Stimulated activated CD4-positive, alpha-beta T cell treated with anti-CD3 and anti-CD28 coated beads, Interleukin-1b, Interleukin-23, amount 100 ng/mL, for 48 hours (primary cell): ENCODE results near the gene SUCNR1.
"Not testable (repeated sequence)": the region's sequence is repeated elsewhere in the genome, so short reads cannot be mapped to it uniquely, and the experiment has no call there.

Experiments used
- DNase-seq: peaks from one replicate; pipeline ENCODE4 v3.0.0-alpha.2; 2020

Gene SUCNR1

DNA sequence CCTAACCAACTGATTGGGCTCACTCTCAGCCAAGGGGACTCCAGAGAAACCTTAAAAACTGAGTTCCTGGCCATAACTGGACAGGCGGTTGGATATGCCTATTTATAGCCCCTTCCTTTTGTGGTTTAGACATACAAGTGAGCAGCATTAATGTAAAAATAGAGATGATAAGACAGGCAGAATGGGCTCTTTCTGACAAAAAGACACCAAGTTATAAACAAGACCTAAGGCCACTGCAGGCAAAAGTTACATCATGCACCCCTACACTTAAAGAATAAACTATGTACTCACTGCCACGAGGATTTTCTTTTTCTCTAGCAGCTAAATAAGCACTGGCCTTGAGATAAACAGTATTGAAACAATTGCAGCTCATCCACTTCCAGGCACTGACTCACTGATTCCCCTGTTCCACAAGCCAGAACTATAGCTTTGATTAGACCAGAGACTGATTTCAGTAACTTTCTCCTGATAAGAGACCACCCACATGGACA is 30.1 kb downstream of the SUCNR1 start:
- DNase-seq: no peak

DNA sequence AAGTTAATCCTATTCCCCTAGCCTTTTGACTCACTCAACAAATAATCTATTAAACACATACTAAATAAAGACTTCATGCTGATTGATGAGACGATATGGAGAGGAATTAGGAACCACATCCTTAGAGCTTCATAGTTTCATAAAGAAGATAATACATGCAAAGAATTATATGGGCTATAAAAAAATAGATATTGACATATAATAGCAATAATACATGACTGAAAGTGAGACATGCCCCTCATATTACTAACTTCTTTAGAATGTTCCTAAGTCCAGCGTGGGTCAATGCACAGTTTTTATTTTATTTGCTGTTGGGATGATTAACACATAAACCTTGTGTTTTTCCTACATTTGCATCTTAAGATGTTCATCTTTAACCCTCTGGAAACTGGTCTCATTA is 32.2 kb downstream of the SUCNR1 start:
- DNase-seq: no peak

DNA sequence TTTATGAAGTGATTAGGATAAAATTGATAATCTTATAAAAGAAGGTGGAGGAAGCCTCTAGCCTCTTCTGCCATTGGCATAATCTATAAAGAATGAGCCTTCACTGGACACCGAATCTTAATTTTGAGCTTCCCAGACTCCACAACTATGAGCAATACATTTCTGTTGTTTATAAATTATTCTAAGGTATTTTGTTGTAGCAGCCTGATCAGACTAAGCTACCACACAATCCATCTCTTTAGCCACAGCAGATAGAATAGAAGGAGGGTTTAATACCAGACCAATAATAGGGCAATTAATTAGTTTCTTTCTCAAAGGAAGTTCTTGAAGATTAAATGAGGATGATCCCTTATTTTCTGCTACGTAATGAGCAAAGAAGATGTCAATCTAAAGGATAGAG is 33.3 kb downstream of the SUCNR1 start:
- DNase-seq: no peak

DNA sequence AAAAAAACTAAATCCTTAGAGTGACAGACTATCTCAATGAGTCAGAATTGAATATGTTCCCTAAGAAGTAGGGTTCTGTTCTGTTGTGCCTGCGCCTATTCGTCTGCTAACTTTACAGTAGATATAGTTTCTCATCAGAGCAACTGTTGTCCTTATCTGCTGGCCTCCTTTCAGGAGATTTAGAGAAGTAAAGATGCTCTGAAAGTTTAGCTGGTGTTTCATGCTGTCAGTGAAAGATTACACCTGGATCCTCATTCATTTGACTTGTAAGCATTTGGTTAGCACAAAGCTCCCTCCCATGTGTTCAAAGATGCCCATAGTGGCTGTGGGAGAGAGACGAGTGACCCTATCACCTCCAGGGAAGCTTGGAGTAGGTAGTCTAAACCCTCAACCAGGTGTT is 35.0 kb downstream of the SUCNR1 start:
- DNase-seq: no peak

DNA sequence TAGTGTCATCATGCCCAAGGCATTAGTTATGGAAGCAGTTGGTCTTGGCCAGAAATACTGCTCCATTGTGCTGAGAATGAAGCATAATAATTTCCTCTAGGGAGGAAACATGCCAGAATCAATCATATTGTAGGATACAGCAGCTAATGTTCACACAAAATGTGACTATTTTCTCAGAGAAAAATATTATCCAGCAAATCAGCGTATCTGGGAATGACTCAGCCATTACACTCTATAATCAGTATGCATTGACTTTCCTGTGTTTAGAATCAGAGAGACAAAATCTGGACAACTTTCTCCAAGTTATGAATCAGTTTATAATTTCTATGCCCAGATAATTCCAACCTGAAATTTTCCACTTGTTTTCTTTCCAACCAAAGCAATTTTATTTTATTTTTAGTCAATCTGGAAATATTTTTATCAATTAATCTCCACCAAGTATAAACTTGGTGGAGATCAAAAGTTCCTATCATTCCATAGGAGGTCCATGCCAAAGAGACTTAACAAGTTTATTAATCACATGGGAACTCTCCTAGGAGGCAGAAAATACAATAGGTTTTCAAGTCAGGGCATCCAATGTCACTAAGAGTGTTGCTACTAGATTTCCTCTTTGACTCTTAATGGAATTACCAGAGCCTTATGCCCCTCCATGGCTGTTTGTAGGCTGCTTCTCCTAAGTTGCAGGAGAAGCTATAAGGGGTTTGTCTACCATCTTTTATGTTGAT is 36.4 kb downstream of the SUCNR1 start:
- no peak for DNase-seq

DNA sequence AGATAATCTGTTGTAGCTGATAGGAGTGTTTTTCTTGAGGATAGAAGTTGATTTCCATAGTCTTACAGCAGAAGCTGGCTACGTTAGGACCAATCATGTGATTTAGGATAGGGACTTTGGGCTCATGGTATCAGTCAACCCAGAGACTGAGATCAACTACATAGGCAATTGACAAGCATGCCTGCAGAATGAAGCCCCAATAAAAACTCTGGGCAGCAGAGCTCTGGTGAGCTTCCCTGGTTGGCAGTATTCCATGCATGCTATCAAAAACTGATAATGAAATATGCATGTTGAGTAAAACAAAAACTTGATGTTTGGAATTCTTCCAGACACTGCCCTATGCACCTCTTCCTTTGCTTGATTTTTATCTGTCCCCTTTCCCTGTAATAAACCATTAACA is 38.0 kb downstream of the SUCNR1 start:
- DNase-seq: no peak

DNA sequence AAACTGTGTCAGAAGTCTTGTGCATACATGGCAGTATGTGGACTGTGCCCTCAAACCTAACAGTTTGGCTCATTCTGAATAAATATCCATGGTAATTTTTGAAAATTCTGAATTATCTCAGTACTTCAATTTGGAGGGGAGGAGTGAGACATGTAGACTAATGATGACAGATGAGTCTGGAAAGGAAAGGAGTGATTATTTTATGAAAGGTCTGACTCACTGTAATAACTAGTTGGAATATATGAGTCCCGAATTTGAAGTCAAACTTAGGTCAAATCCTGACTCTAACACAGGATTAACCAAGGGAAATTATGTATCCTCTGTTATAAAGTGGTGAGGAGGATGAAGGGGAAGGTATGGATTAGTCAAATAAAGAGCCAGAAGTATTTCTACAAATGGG is 38.6 kb downstream of the SUCNR1 start:
- DNase-seq: no peak

DNA sequence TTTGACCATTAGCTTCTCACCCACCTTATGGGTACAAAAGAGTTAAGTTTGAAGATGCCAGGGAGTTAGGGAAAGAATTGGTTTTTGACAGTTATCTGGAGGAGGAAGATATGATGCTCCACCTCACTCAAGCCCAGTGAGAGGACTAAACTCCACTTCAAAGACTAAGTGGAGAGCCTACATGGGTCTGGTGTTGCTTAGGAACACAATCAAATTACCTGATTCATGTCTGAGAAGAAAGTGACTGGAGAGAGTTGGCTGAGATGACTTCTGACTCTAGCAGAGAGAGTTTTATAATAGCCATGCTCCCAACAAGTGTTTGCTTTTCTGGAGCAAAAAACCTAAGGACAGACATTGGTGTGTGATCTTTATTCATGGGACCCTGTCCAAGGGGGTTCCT is 43.3 kb downstream of the SUCNR1 start:
- no peak for DNase-seq

DNA sequence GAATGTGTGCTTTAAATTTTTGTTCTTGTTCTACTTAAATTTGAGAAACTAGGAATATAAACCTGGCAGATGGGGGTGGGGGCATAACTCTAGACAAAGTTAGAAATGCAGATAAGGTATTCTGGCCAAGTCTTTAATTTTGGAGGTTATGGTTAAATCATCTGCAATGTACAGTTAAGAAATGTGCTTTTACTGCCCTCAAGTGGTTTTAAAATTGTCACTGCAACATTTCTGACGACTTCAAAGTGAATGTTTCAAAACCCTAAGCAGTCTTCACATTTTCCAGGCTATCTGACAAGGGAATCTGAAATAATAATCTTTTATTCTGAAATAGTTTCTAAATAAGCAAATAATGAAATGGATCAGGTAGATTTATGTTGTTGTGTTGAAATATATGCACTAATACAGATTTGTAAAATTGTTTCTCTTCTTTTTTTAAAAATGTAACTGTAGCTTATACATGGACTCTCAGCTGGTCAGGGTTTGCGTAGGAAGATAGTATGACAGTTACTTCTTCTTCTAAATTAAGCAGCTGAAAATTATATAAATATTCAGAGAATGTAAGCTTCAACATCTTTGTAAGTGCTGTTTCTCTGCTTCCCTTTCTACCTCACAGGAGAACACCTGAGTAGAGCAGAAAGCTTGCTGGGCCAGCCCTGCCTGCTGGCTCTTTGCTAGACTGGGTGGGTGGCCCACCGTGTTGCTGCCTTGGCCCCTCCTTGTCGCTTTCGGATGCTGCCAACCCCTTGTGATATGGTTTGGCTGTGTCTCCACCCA is 45.0 kb downstream of the SUCNR1 start:
- no peak for DNase-seq

DNA sequence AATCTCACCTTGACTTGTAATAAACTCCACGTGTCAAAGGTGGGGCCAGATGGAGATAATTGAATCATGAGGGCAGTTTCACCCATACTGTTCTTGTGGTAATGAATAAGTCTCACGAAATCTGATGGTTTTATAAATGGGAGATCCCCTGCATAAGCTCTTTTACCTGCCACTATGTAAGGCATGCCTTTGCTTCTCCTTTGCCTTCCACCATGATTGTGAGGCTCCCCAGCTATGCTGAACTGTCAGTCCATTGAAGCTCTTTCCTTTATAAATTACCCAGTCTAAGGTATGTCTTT is 45.5 kb downstream of the SUCNR1 start:
- DNase-seq: no peak

DNA sequence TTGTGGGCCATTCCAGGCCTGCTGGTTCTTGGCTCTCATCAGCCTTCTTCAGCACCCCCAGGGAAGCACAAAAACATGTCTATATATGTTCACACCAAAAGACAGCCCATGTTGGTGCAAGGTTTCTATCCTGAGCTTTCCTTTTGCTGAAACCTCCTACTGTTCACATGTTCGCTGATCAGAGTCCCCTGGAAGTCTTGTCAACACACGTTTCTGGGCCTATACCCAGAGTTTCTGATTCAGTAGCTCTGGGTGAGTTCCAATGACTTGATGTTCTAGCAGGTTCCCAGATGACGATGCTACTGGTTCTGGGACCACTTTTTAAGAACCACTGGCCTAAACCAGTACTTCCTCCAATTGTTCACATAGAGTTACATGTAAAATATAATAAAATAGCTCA is 46.0 kb downstream of the SUCNR1 start:
- no peak for DNase-seq

DNA sequence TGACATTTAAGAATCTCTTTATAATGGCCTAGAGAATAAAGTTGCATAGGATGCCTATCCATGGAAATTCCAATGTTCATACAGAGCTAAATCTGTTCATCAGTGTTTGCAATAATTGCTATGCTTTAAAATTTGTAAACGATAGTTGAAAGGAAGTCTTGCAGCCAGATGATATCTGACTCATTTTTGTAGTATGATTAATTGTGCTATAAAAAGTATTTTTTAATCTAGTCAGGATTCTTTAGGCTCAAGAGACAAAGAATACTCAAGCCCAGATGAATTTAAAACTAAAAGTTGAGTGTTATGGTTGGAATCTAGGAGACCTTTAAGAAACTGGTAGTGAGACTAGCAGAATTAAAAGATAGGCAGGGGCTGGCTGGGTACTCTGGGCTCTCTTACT is 50.5 kb downstream of the SUCNR1 start:
- no peak for DNase-seq

DNA sequence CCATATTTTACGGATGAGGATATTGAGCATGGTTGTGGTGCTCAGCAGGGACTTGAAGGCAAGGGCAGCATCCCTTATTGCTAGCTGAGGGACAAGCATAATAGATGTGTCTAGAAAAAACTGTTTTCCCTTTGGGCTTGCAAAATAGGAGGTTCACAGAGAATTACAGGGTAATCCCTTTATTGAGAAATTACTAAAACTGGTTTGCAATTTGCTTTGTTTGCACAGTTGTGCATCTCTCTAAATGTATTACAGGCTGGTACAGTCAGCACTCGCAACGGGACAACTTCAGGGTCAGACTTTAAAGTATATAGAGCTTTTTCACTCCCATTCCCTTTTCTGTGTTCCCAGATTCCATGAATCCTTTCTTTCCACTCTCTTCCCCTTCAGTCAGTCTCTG is 51.3 kb downstream of the SUCNR1 start:
- no peak for DNase-seq

DNA sequence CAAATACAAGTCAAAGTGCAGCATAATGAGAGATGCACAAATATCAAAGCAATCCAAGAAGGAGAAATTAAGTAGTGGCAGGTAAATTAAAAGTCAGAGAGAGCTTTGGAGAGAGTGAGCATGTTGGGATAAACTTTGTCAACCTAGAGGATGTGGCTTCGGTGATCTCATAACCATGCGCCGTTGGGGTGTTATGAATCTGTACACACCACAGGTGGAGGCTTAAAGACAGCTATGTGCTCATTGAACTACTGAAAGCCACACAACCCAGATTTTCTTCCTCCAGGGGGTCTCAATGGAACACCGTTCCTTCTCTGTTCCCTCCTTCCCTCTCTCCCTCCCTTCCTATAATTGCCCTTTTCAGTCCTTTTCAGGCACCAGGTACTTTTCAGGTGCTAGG is 52.0 kb downstream of the SUCNR1 start:
- DNase-seq: peak; percentile 14

DNA sequence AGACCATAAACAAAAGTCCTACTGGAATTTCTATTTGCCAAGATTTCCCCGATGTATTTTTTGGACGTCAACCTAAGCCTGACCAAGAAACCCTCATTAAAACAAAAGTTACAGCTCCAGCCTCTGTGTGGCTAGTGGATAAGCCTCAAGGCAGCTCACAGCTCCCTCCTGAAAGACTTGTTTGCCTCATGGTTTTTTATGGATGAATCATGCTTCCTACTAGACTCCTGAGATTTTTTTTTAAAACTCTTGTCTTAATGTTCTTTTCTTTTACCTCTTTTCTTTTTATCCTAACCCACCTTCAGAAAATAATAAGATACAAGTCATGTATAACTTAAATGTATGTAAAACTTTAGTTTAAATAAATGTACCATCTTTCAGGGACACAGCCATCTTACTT is 52.4 kb downstream of the SUCNR1 start:
- no peak for DNase-seq

DNA sequence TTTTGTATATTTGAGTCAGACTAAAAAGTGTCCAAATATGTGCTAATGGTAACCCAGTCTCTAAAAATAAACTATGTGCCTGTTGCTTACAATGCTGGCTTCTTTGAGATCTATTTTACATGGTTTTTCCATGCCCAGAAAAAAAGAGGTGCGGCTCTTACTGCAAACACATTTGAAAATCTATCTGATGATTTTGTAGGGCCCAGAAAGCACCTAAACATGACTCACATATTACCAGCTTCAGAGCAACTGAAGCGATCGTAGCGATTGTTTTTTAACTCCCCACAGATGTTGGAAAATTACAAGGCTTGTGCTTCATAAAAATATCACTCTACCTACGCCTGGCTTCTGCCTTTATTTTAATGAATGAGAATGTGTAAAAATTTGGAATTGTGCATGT is 53.5 kb downstream of the SUCNR1 start:
- no peak for DNase-seq

DNA sequence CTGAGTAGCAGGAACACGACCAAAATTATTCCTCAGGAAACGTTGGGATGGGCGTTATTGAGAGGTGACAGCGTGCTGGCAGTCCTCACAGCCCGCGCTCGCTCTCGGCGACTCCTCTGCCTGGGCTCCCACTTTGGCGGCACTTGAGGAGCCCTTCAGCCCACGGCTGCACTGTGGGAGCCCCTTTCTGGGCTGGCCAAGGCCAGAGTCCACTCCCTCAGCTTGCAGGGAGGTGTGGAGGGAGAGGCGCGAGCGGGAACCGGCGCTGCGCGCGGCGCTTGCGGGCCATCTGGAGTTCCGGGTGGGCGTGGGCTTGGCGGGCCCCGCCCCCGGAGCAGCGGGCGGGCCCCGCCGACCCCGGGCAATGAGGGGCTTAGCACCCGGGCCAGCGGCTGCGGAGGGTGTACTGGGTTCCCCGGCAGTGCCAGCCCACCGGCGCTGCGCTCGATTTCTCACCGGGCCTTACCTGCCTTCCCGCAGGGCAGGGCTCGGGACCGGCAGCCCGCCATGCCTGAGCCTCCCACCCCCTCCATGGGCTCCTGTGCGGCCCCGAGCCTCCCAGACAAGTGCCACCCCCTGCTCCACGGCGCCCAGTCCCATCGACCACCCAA is 54.6 kb downstream of the SUCNR1 start:
- DNase-seq: not testable (repeated sequence)

DNA sequence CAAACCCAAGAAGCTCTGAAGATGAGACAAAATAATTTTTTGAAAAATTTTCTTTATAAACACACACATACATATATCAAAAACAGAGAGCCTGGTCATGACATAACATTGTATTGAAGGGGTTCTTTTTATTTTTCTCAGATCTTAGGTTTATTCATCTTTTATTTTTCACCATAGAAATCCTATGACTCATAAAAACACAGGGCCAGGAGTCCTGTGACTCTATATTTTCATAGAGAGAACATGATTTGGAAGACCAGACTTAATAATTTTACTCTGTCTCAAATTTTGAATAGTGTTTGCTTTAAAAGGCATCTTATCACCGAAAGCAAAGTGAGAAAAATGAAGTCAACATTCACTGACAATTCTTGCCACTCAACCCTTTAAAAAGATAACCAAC is 57.7 kb downstream of the SUCNR1 start:
- no peak for DNase-seq

DNA sequence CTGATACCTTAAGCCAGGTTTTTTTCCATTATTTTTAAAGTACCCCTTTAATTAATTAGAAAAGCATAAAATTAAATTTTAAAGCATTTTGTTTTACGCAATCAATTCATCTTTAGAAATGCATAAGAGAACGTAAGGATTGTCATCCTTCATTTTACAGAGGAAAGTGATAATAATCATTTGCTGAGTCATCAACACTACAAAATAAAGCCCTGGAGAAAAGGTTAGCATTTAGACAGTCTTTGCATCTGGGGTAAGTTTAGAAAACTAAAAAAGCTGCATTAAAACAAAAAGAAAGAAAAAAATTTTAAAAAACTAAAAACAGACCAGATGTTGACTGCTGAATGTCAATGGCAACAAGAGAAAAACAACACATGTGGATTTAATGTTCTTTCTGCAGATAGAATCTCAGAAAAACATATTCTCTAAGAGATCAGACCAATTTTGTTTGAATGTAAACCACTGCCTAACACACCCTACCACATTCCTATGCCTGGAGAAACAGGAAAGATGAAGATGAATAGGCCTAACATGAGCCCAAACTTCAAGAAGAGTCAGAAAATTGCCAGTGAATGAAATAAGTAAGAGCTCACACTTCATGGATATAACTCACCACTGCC is 59.9 kb downstream of the SUCNR1 start:
- no peak for DNase-seq
